H1 (cell line): ENCODE results near the gene MRTFB. TPM values are rescaled to one million over a fixed set of nuclear protein-coding genes. Genes with fewer than 3 reads are reported as not detected.

ENCODE experiments used
- CTCF ChIA-PET: fragments of 300-600 bp; sonication (Branson Sonifier 250); formaldehyde crosslinking; loops from one replicate; lab custom pipeline; 2021; ENCODE audit not compliant: partially characterized antibody; lab: Charles Lee
- POLR2A ChIA-PET: fragments of 300-600 bp; sonication (Branson Sonifier 250); formaldehyde crosslinking; loops from one replicate; lab custom pipeline; 2021; ENCODE audit warnings: inconsistent platforms; ENCODE audit not compliant: partially characterized antibody; lab: Charles Lee
- DNase-seq, 2 experiments: peaks; one replicate each; pipeline versions ENCODE4 v3.0.0 to v3.0.0-alpha.2; 2010 to 2022; ENCODE audit warnings: low spot score in 2 of 2, low read depth in 1 of 2, mixed read lengths in 1 of 2
- FAIRE-seq: peaks from 2 replicates; lab custom pipeline; 2011; peaks lifted over from hg19 to GRCh38; lab: Jason Lieb, UNC
- H2AFZ ChIP-seq: 2 replicates; pipeline ENCODE4 v1.8.1; 2012; ENCODE audit warnings: low read length, inconsistent platforms
- H2AK5ac ChIP-seq: 2 replicates; pipeline ENCODE4 v1.6.1; 2013; ENCODE audit warnings: low read depth, low read length
- H2BK120ac ChIP-seq: replicated peaks from 2 replicates; pipeline ENCODE3; 2013; ENCODE audit warnings: low read depth, low read length, inconsistent platforms
- H2BK12ac ChIP-seq: 2 replicates; pipeline ENCODE4 v1.6.1; 2013; ENCODE audit warnings: low read depth, low read length
- H2BK15ac ChIP-seq: 2 replicates; pipeline ENCODE4 v1.6.1; 2013; ENCODE audit warnings: low read length
- H2BK20ac ChIP-seq: 2 replicates; pipeline ENCODE4 v1.6.1; 2013; ENCODE audit warnings: low read length
- H2BK5ac ChIP-seq: 2 replicates; pipeline ENCODE4 v1.6.1; 2013; ENCODE audit warnings: low read depth, low read length
- H3K14ac ChIP-seq: 2 replicates; pipeline ENCODE4 v1.6.1; 2013; ENCODE audit warnings: inconsistent platforms; ENCODE audit not compliant: insufficient read length
- H3K18ac ChIP-seq: 2 replicates; pipeline ENCODE4 v1.6.1; 2013; ENCODE audit warnings: low read length; ENCODE audit errors: extremely low read depth
- H3K23ac ChIP-seq: 2 replicates; pipeline ENCODE4 v1.6.1; 2013; ENCODE audit warnings: inconsistent platforms; ENCODE audit not compliant: insufficient read length
- H3K23me2 ChIP-seq: 2 replicates; pipeline ENCODE4 v1.6.1; 2013; ENCODE audit warnings: low read depth, low read length
- H3K27ac ChIP-seq: 2 replicates; pipeline ENCODE4 v1.6.1; 2011; ENCODE audit warnings: low read depth, low read length, inconsistent platforms
- H3K27me3 ChIP-seq, 4 experiments: replicated peaks in 1 of 4; 1 replicate in 1 of 4; 2 replicates in 3 of 4; pipeline versions ENCODE4 v1.6.1 to v1.8.1; 2011 to 2013; ENCODE audit warnings: low read length in 3 of 4, mild to moderate bottlenecking in 3 of 4, inconsistent platforms in 2 of 4, mixed read lengths in 2 of 4, moderate library complexity in 1 of 4; ENCODE audit not compliant: control insufficient read depth in 3 of 4, insufficient read depth in 3 of 4; ENCODE audit errors: extremely low read depth in 1 of 4
- H3K36me3 ChIP-seq, 4 experiments: 2 replicates each; pipeline versions ENCODE4 v1.6.1 to v1.8.1; 2011 to 2013; ENCODE audit warnings: mild to moderate bottlenecking in 4 of 4, low read length in 3 of 4, moderate library complexity in 2 of 4, control low read depth in 1 of 4, inconsistent platforms in 1 of 4; ENCODE audit not compliant: insufficient read depth in 4 of 4, control insufficient read depth in 2 of 4
- H3K4ac ChIP-seq: replicated peaks from 2 replicates; pipeline ENCODE3; 2013; ENCODE audit warnings: low read length, low read depth, mixed read lengths, inconsistent platforms; ENCODE audit not compliant: insufficient read length
- H3K4me1 ChIP-seq, 4 experiments: replicated peaks in 1 of 4; 1 replicate in 1 of 4; 2 replicates in 3 of 4; pipeline versions ENCODE4 v1.6.1 to v1.8.1; 2011 to 2013; ENCODE audit warnings: low read length in 3 of 4, inconsistent platforms in 2 of 4, mixed read lengths in 1 of 4; ENCODE audit not compliant: insufficient read depth in 4 of 4, control insufficient read depth in 3 of 4
- H3K4me2 ChIP-seq, 2 experiments: 2 replicates each; pipeline versions ENCODE4 v1.6.1 to v1.8.1; 2011 to 2013; ENCODE audit warnings: low read depth in 2 of 2, low read length in 2 of 2, control low read depth in 1 of 2, inconsistent platforms in 1 of 2, mild to moderate bottlenecking in 1 of 2; ENCODE audit not compliant: insufficient read depth in 1 of 2
- H3K4me3 ChIP-seq, 4 experiments: fragments of 200-600, 300-600 bp in 1 of 4; sonication (generic), shearing (Covaris generic), sonication (Bioruptor Twin) in 1 of 4; 2 replicates each; pipeline versions ENCODE4 v1.5.1 to v1.8.1; 2011 to 2016; ENCODE audit warnings: low read length in 4 of 4, low read depth in 3 of 4, control low read depth in 2 of 4, inconsistent platforms in 2 of 4, mild to moderate bottlenecking in 2 of 4, mixed read lengths in 1 of 4, moderate library complexity in 1 of 4; ENCODE audit not compliant: insufficient read depth in 2 of 4; ENCODE audit errors: extremely low read depth in 1 of 4
- H3K56ac ChIP-seq: replicated peaks from 2 replicates; pipeline ENCODE3; 2013; ENCODE audit warnings: low read depth, mild to moderate bottlenecking, mixed read lengths, low read length, inconsistent platforms; ENCODE audit not compliant: insufficient read length
- H3K79me1 ChIP-seq: 2 replicates; pipeline ENCODE4 v1.6.1; 2013; ENCODE audit warnings: low read depth, low read length, control low read depth
- H3K79me2 ChIP-seq, 2 experiments: 2 replicates each; pipeline versions ENCODE4 v1.6.1 to v1.8.1; 2012 to 2013; ENCODE audit warnings: low read length in 2 of 2, mild to moderate bottlenecking in 2 of 2, inconsistent platforms in 1 of 2; ENCODE audit not compliant: insufficient read depth in 2 of 2, control insufficient read depth in 1 of 2
- H3K9ac ChIP-seq, 4 experiments: replicated peaks in 1 of 4; 1 replicate in 1 of 4; 2 replicates in 3 of 4; pipeline versions ENCODE4 v1.6.1 to v1.8.1; 2011 to 2013; ENCODE audit warnings: low read depth in 3 of 4, low read length in 3 of 4, control low read depth in 2 of 4, mild to moderate bottlenecking in 2 of 4, moderate library complexity in 2 of 4, inconsistent platforms in 1 of 4; ENCODE audit errors: extremely low read depth in 1 of 4
- H3K9me3 ChIP-seq, 2 experiments: 2 replicates each; pipeline versions ENCODE4 v1.6.1 to v1.8.1; 2012 to 2013; ENCODE audit warnings: mild to moderate bottlenecking in 2 of 2, moderate library complexity in 2 of 2, control low read depth in 1 of 2, inconsistent platforms in 1 of 2, low read depth in 1 of 2, low read length in 1 of 2, mixed read lengths in 1 of 2; ENCODE audit not compliant: insufficient read depth in 2 of 2
- H4K20me1 ChIP-seq, 2 experiments: replicated peaks in 1 of 2; 2 replicates each; pipeline versions ENCODE3 to v1.8.1; 2011 to 2013; ENCODE audit warnings: inconsistent platforms in 2 of 2, low read length in 2 of 2, mild to moderate bottlenecking in 1 of 2; ENCODE audit not compliant: insufficient read depth in 2 of 2, control insufficient read depth in 1 of 2
- H4K5ac ChIP-seq: 2 replicates; pipeline ENCODE4 v1.6.1; 2013; ENCODE audit warnings: low read length, low read depth, mixed read lengths, inconsistent platforms; ENCODE audit not compliant: insufficient read length
- H4K8ac ChIP-seq: 2 replicates; pipeline ENCODE4 v1.8.0; 2013; ENCODE audit warnings: mild to moderate bottlenecking, moderate library complexity, low read length, inconsistent platforms; ENCODE audit not compliant: insufficient read depth; ENCODE audit errors: extremely low read depth
- H4K91ac ChIP-seq: replicated peaks from 2 replicates; pipeline ENCODE3; 2013; ENCODE audit warnings: low read length, mixed read lengths, inconsistent platforms; ENCODE audit not compliant: insufficient read length
- CEBPB ChIP-seq: IDR thresholded peaks from 2 replicates; pipeline ENCODE4 v1.6.1; 2012; ENCODE audit warnings: low read depth, low read length
- E2F6 ChIP-seq: IDR thresholded peaks from 2 replicates; pipeline ENCODE4 v1.6.1; 2012; ENCODE audit warnings: inconsistent platforms
- EP300 ChIP-seq, 2 experiments: IDR thresholded peaks; 1 replicate in 1 of 2; 2 replicates in 1 of 2; pipeline ENCODE4 v1.6.1; 2011 to 2012; ENCODE audit warnings: low read depth in 2 of 2, low read length in 2 of 2, mild to moderate bottlenecking in 2 of 2, borderline replicate concordance in 1 of 2, inconsistent platforms in 1 of 2, moderate library complexity in 1 of 2
- HDAC2 ChIP-seq, 2 experiments: fragments of 300-600 bp in 1 of 2; sonication (generic) in 1 of 2; IDR thresholded peaks; 2 replicates each; pipeline ENCODE4 v1.6.1; 2011 to 2012; ENCODE audit warnings: low read depth in 2 of 2, low read length in 2 of 2, mild to moderate bottlenecking in 2 of 2, moderate library complexity in 2 of 2, borderline replicate concordance in 1 of 2, inconsistent platforms in 1 of 2
- KDM5A ChIP-seq: fragments of 200-600 bp; IDR thresholded peaks from 2 replicates; pipeline ENCODE4 v1.7.1; 2012; ENCODE audit warnings: mild to moderate bottlenecking, low read length, inconsistent platforms, mixed read lengths
- PHF8 ChIP-seq: fragments of 200-600 bp; sonication (generic); conservative IDR thresholded peaks from 2 replicates; pipeline ENCODE4 v1.7.1; 2012; ENCODE audit warnings: low read depth, mild to moderate bottlenecking, inconsistent platforms, low read length, moderate library complexity
- POU5F1 ChIP-seq: IDR thresholded peaks from 2 replicates; pipeline ENCODE4 v1.6.1; 2011; ENCODE audit warnings: low read depth, mild to moderate bottlenecking, low read length, moderate library complexity
- RNF2 ChIP-seq: fragments of 200-900, 300-1000 bp; sonication (generic); IDR thresholded peaks from 2 replicates; pipeline ENCODE4 v1.7.1; 2016; ENCODE audit warnings: borderline replicate concordance, low read depth, mild to moderate bottlenecking, antibody characterized with exemption, low read length; ENCODE audit not compliant: poor library complexity, severe bottlenecking; ENCODE audit errors: missing control alignments
- SP1 ChIP-seq: IDR thresholded peaks from 2 replicates; pipeline ENCODE4 v1.6.1; 2011; ENCODE audit warnings: low read depth, low read length
- TAF7 ChIP-seq: optimal IDR thresholded peaks from 2 replicates; pipeline ENCODE3; 2011; ENCODE audit warnings: low read depth, mild to moderate bottlenecking, inconsistent platforms, low read length, moderate library complexity, borderline replicate concordance
- WGBS, 2 experiments: shearing (Covaris generic) in 1 of 2; methylation state at CpG; one replicate each; pipeline versions ENCODE4 v1.1.6 to v1.1.7; 2013 to 2015; ENCODE audit warnings: low lambda C conversion rate in 2 of 2, mixed read lengths in 2 of 2, inconsistent platforms in 1 of 2, low coverage in 1 of 2, missing lambda C conversion rate in 1 of 2; ENCODE audit not compliant: insufficient replicate concordance in 2 of 2, insufficient coverage in 1 of 2, insufficient read length in 1 of 2; ENCODE audit errors: extremely low coverage in 1 of 2, missing lambda C conversion rate in 1 of 2; 5-methylcytosine and 5-hydroxymethylcytosine counted together
- polyA plus RNA-seq, 7 experiments: library from polyadenylated mRNA; depleted of rRNA in 3 of 7; stranded (reverse) in 5 of 7; unstranded in 2 of 7; fragments of >200 nt in 5 of 7; fragments of 200-250 nt in 2 of 7; gene quantifications; 1 replicate in 5 of 7; 2 replicates in 1 of 7; 4 replicates in 1 of 7; pipeline versions ENCODE4 v1.2.1 to v1.2.3, GENCODE V29; 2011 to 2013; ENCODE audit warnings: missing spikeins in 2 of 7, mixed read lengths in 2 of 7
- total RNA-seq: library from RNA; stranded (reverse); fragmentation: NEBNext Ultra II Directional; extraction: Animal tissue kit (Norgen Biotek cat#: 25700); gene quantifications from 2 replicates; pipeline ENCODE4 v1.2.1, GENCODE V29; 2021

MRTFB gene
- total and polyA plus RNA-seq, 2 of the 8 experiments (the other 6 are each of a cell fraction or from before 2014, with no cell fraction given), result 13.5 to 34.9 TPM

GRCh38 chr16:14251419-14251818 is 180.3 kb downstream of the MRTFB start:
- H3K9ac ChIP-seq, result no peak overlapping the region
- no peaks in the 10 kb centered on the region for H3K4me1 ChIP-seq
- no peaks in the 10 kb centered on the region for H3K23me2 ChIP-seq
- no peak for FAIRE-seq
- H4K5ac ChIP-seq, result no peak overlapping the region
- H3K56ac ChIP-seq, result no peak overlapping the region
- no peak overlapping the region for H3K4me2 ChIP-seq
- ChIA-PET POLR2A (interaction anchor here (0.6 kb wide), 1 partner anchor 670 kb away, joined by 3 read pairs; no protein-coding TSS in a partner anchor), CTCF (interaction anchor here (0.9 to 3.6 kb wide), 6 partner anchors 11 to 316 kb away, joined by 3 to 25 read pairs (median 4); no protein-coding TSS in a partner anchor)
- H3K23ac ChIP-seq, result no peak overlapping the region
- H2BK120ac ChIP-seq, result no peak overlapping the region
- no peak overlapping the region for H2BK15ac ChIP-seq
- H2BK5ac ChIP-seq, result no peak overlapping the region
- WGBS, 2 experiments, result 96% methylated on average over 2 of the region's 2 CpGs; no CpG with 5 or more reads in 1 of the 2 experiments
- no peak overlapping the region for H2BK12ac ChIP-seq
- no peaks in the 10 kb centered on the region for H3K9me3 ChIP-seq
- H3K4ac ChIP-seq, result no peak overlapping the region
- H3K14ac ChIP-seq, result no peak overlapping the region
- H3K79me1 ChIP-seq, result no peaks in the 10 kb centered on the region; the same call in 1 of the 2 replicates
- no peak overlapping the region for H2AK5ac ChIP-seq
- no peak overlapping the region for H2BK20ac ChIP-seq
- H3K79me2 ChIP-seq, result no peaks in the 10 kb centered on the region
- no peak overlapping the region for H3K18ac ChIP-seq
- H4K91ac ChIP-seq, result no peak overlapping the region
- TF ChIP-seq PHF8 (no peak), POU5F1 (no peak), TAF7 (no peak), CEBPB (no peak), KDM5A (no peak), RNF2 (no peak), SP1 (no peak), EP300 (IDR thresholded peaks at IDR 0.05; ENCODE audit: borderline replicate concordance in 1 of 2, low read depth in 2 of 2, low read length in 2 of 2) (no peak), HDAC2 (IDR thresholded peaks at IDR 0.05; ENCODE audit: borderline replicate concordance in 1 of 2, low read depth in 2 of 2, low read length in 2 of 2) (no peak), E2F6 (no peak)
- TF ChIP-seq, all 59 proteins: peak for 0
- H3K36me3 ChIP-seq, result peaks cover 11 to 64% (median 44%) of the 10 kb centered on the region in 4 experiments
- H3K27me3 ChIP-seq, result no peaks in the 10 kb centered on the region
- no peak overlapping the region for H3K4me3 ChIP-seq
- no peak overlapping the region for H2AFZ ChIP-seq
- peaks cover 0 to 5% of the 10 kb centered on the region in 2 experiments for H4K20me1 ChIP-seq
- DNase-seq, result no peak
- H4K8ac ChIP-seq, result no peak overlapping the region
- no peak overlapping the region for H3K27ac ChIP-seq
